Fibroblast of the aortic adventitia (primary cell): ENCODE results near the gene CHD9. TPM values are rescaled to one million over a fixed set of nuclear protein-coding genes. Genes with fewer than 3 reads are reported as not detected.

ENCODE experiments used
- DNase-seq: peaks from one replicate; pipeline ENCODE4 v3.0.0-alpha.2; 2010; ENCODE audit warnings: low read depth
- H3K4me3 ChIP-seq: 2 replicates; pipeline ENCODE4 v1.5.1; 2011; ENCODE audit warnings: low read depth, mild to moderate bottlenecking, control low read depth, low read length, moderate library complexity
- CTCF ChIP-seq: IDR thresholded peaks from 2 replicates; pipeline ENCODE4 v1.5.1; 2011; ENCODE audit warnings: mild to moderate bottlenecking, low read length, control low read depth, inconsistent platforms; ENCODE audit not compliant: insufficient read depth
- total RNA-seq: library from RNA; depleted of rRNA; stranded (reverse); fragments of >200 nt; gene quantifications from 2 replicates; pipeline ENCODE4 v1.2.3, GENCODE V29; 2012; ENCODE audit warnings: low replicate concordance

The CHD9 gene
- total RNA-seq, 1 donor = 90.6 TPM

- DNase-seq = no peak
- TF ChIP-seq CTCF = no peak
- peak overlapping the region; percentile 65 for H3K4me3 ChIP-seq
These were observed 155.1 kb downstream of the CHD9 start for GRCh38 chr16:53209877-53210276.

- no peak for TF ChIP-seq CTCF
- no peak for DNase-seq
- H3K4me3 ChIP-seq = peak overlapping the region; percentile 38
These were observed 156.5 kb downstream of the CHD9 start for GRCh38 chr16:53211253-53211652.

GRCh38 chr16:53212893-53213223, 158.1 kb downstream of the CHD9 start:
- no peak for DNase-seq
- no peak for TF ChIP-seq CTCF

GRCh38 chr16:53213542-53213941, 158.8 kb downstream of the CHD9 start:
- no peak for DNase-seq
- no peak overlapping the region for H3K4me3 ChIP-seq
- no peak for TF ChIP-seq CTCF

More at GRCh38 chr16:53212893-53213223, 158.1 kb downstream of the CHD9 start:
- H3K4me3 ChIP-seq = no peak overlapping the region

GRCh38 chr16:53216798-53217197, 162.0 kb downstream of the CHD9 start:
- no peak for TF ChIP-seq CTCF
- no peak overlapping the region for H3K4me3 ChIP-seq
- no peak for DNase-seq

GRCh38 chr16:53219371-53219770, 164.6 kb downstream of the CHD9 start:
- TF ChIP-seq CTCF = no peak
- DNase-seq = peak; percentile 46
- no peak overlapping the region for H3K4me3 ChIP-seq

- H3K4me3 ChIP-seq = no peak overlapping the region
- peak; percentile 52 for DNase-seq
- TF ChIP-seq CTCF = no peak
These were observed 165.1 kb downstream of the CHD9 start for GRCh38 chr16:53219795-53220454.
